Measurements from ENCODE around the gene DMBT1.

Gene DMBT1

GRCh38 chr10:122658356-122659049 is 97.9 kb downstream of the DMBT1 start:
- TF ChIP-seq CTCF (IDR thresholded peaks at IDR 0.05) = no peak

GRCh38 chr10:122659126-122659525 is 98.6 kb downstream of the DMBT1 start:
- TF ChIP-seq CTCF (IDR thresholded peaks at IDR 0.05) = no peak

GRCh38 chr10:122659651-122660050 is 99.1 kb downstream of the DMBT1 start:
- TF ChIP-seq CTCF (IDR thresholded peaks at IDR 0.05) = no peak

GRCh38 chr10:122660696-122661095 is 100.1 kb downstream of the DMBT1 start:
- TF ChIP-seq CTCF (IDR thresholded peaks at IDR 0.05) = no peak

GRCh38 chr10:122662231-122662630 is 101.7 kb downstream of the DMBT1 start:
- no peak for TF ChIP-seq CTCF (IDR thresholded peaks at IDR 0.05)

GRCh38 chr10:122663516-122664130 is 103.1 kb downstream of the DMBT1 start:
- no peak for TF ChIP-seq CTCF (IDR thresholded peaks at IDR 0.05)

- no peak for TF ChIP-seq CTCF (IDR thresholded peaks at IDR 0.05)
Measured at GRCh38 chr10:122664501-122664900, 103.9 kb downstream of the DMBT1 start.

All from LNCAP (cell line).